ENCODE measurements around the gene SLC43A1. TPM values are rescaled to one million over a fixed set of nuclear protein-coding genes. Genes with fewer than 3 reads are reported as not detected.

Gene SLC43A1
- total RNA-seq, 4 donors from 2014 or later, result 13.1 to 48.4 (median 22.5) TPM

DNA sequence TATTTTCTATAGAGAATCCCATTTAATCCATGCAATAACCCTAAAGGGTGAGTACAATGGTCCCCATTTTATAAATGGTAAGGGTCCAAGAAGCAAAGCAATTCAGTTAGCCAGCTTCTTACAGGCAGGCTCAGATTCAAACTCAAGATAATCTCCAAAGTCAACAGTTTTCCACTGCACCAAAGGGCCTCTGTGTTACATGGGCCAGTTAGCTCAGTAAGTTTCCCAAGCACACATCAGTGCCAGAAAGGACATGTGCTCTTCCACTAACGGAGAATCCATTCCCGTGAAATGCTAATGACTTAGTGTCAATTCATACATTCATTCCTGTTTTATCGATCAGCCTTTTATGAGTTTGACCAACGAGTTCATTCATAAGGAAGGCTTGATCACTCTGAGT lies 11.0 kb downstream of the SLC43A1 start:
- Histone ChIP-seq H3K36me3 (no peaks in the 10 kb centered on the region), H3K4me1 (peaks cover 0 to 9% of the 10 kb centered on the region in 2 donors), H3K27ac (no peak overlapping the region), H3K9me3 (no peaks in the 10 kb centered on the region), H3K27me3 (no peaks in the 10 kb centered on the region), H3K4me3 (no peak overlapping the region)
- intact Hi-C loops (cut with DNase I; ENCODE audit: low total_unique reads), result no loop called here
- no peak for DNase-seq
- no peak for TF ChIP-seq POLR2A (IDR thresholded peaks at IDR 0.05)
- TF ChIP-seq, protein P1, sequence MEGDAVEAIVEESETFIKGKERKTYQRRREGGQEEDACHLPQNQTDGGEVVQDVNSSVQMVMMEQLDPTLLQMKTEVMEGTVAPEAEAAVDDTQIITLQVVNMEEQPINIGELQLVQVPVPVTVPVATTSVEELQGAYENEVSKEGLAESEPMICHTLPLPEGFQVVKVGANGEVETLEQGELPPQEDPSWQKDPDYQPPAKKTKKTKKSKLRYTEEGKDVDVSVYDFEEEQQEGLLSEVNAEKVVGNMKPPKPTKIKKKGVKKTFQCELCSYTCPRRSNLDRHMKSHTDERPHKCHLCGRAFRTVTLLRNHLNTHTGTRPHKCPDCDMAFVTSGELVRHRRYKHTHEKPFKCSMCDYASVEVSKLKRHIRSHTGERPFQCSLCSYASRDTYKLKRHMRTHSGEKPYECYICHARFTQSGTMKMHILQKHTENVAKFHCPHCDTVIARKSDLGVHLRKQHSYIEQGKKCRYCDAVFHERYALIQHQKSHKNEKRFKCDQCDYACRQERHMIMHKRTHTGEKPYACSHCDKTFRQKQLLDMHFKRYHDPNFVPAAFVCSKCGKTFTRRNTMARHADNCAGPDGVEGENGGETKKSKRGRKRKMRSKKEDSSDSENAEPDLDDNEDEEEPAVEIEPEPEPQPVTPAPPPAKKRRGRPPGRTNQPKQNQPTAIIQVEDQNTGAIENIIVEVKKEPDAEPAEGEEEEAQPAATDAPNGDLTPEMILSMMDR (IDR thresholded peaks at IDR 0.05), result no peak

DNA sequence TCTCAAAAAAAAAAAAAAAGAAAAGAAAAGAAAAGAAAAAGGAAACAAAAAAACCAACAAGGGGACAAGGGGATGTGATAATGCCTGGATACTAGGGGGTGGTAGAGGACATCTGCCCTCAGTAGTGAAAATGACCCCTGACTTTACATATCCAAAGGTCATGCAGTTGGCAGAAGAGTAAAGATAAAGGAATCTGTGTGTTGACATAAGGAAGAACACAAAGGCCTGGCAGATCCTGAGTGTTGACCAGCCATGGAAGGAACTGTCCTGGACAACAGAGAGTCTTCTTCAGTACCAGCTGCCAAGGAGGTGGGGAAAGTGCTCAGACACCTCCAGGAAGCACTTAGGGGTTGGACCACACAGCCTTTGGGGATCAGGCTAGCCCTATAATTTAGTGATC lies 12.6 kb downstream of the SLC43A1 start:
- Histone ChIP-seq H3K9me3 (no peaks in the 10 kb centered on the region), H3K4me1 (peaks cover 0 to 16% of the 10 kb centered on the region in 2 donors), H3K4me3 (no peak overlapping the region), H3K27me3 (no peaks in the 10 kb centered on the region), H3K36me3 (no peaks in the 10 kb centered on the region), H3K27ac (no peak overlapping the region)
- intact Hi-C loops (cut with DNase I; ENCODE audit: low total_unique reads), result no loop called here
- no peak for TF ChIP-seq POLR2A (IDR thresholded peaks at IDR 0.05)
- TF ChIP-seq, protein P1 (IDR thresholded peaks at IDR 0.05), result no peak
- DNase-seq, result no peak

DNA sequence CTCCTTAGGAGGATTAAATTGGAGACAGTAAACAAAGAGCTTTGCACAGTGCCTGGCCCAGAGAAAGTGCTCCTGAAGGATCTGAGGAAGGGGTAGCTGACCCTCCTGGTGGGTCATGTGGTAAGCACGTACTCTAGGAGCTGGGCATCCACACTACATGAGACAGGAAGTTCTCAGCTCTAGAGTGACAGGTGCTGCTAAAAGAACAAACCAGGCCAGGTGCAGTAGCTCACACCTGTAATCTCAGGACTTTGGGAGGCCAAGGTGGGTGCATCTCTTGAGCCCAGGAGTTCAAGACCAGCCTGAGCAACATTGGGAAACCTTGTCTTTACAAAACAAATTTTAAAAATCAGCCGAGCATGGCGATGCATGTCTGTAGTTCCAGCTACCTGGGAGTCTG lies 13.1 kb downstream of the SLC43A1 start:
- H3K27ac ChIP-seq, result no peak overlapping the region
- H3K36me3 ChIP-seq, result no peaks in the 10 kb centered on the region
- H3K4me1 ChIP-seq, result peaks cover 0 to 16% of the 10 kb centered on the region in 2 donors
- no peak overlapping the region for H3K4me3 ChIP-seq
- no peaks in the 10 kb centered on the region for H3K27me3 ChIP-seq
- H3K9me3 ChIP-seq, result no peaks in the 10 kb centered on the region
- DNase-seq, result no peak
- TF ChIP-seq, protein P1 (IDR thresholded peaks at IDR 0.05), result no peak
- TF ChIP-seq POLR2A (IDR thresholded peaks at IDR 0.05), result no peak
- intact Hi-C loops (cut with DNase I; ENCODE audit: low total_unique reads), result no loop called here

DNA sequence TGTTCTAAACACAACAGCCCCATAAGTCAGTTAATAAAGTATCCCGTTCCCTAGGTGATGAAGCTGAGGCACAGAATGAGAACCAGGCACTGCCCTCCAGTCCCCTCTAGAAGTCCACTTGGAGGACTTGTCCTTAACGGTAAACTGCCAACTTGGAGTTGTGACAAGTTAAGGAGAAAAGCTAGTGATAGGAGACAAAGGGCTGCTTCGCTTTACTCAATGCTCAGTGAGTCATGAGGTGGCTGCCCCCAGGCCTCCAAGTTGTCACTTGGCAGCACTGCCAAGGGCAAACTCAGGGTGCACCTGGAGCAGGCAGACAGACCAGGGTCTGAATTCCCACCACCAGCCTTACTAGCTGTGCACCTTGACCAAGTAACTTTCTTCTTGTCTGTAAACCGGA lies 13.5 kb downstream of the SLC43A1 start:
- no peaks in the 10 kb centered on the region for H3K27me3 ChIP-seq
- H3K4me1 ChIP-seq, result peaks cover 0 to 16% of the 10 kb centered on the region in 2 donors
- no peak for DNase-seq
- TF ChIP-seq, protein P1 (IDR thresholded peaks at IDR 0.05), result no peak
- TF ChIP-seq POLR2A (IDR thresholded peaks at IDR 0.05), result no peak
- H3K27ac ChIP-seq, result no peak overlapping the region
- H3K4me3 ChIP-seq, result no peak overlapping the region
- H3K36me3 ChIP-seq, result no peaks in the 10 kb centered on the region
- no peaks in the 10 kb centered on the region for H3K9me3 ChIP-seq
- intact Hi-C loops (cut with DNase I; ENCODE audit: low total_unique reads), result no loop called here

DNA sequence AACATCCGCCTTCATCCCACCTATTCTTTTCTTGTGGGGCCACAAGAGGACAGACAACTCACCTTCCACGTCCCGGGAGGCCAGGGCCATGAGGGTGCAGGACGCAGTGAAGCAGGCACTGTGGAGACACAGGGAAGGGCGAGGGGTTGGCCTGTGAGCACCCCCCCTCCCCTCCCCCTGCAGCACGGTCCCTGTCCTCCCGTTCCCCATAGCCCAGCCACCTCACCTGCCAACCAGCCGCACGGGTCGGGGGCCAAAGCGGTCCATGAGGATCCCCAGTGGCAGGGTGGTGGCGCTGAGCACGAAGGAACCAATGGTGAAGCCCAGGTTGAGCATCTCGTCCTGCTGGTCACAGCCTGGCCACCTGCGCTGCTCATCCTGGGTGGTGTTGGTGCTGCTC lies 14.6 kb downstream of the SLC43A1 start:
- H3K36me3 ChIP-seq, result no peaks in the 10 kb centered on the region
- H3K9me3 ChIP-seq, result no peaks in the 10 kb centered on the region
- no peak for DNase-seq
- no peaks in the 10 kb centered on the region for H3K27me3 ChIP-seq
- intact Hi-C loops (cut with DNase I; ENCODE audit: low total_unique reads), result no loop called here
- TF ChIP-seq POLR2A (IDR thresholded peaks at IDR 0.05), result no peak
- TF ChIP-seq, protein P1 (IDR thresholded peaks at IDR 0.05), result no peak
- no peak overlapping the region for H3K4me3 ChIP-seq
- H3K4me1 ChIP-seq, result peaks cover 0 to 16% of the 10 kb centered on the region in 2 donors
- peak overlapping the region; percentile 11 to 79 for H3K27ac ChIP-seq
